8988T (cell line): ENCODE results near the gene DUS3L.

Source experiments
- DNase-seq: peaks from one replicate; pipeline ENCODE4 v3.0.0; 2011

The DUS3L gene, protein sequence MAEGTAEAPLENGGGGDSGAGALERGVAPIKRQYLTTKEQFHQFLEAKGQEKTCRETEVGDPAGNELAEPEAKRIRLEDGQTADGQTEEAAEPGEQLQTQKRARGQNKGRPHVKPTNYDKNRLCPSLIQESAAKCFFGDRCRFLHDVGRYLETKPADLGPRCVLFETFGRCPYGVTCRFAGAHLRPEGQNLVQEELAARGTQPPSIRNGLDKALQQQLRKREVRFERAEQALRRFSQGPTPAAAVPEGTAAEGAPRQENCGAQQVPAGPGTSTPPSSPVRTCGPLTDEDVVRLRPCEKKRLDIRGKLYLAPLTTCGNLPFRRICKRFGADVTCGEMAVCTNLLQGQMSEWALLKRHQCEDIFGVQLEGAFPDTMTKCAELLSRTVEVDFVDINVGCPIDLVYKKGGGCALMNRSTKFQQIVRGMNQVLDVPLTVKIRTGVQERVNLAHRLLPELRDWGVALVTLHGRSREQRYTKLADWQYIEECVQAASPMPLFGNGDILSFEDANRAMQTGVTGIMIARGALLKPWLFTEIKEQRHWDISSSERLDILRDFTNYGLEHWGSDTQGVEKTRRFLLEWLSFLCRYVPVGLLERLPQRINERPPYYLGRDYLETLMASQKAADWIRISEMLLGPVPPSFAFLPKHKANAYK

GRCh38 chr19:5790559-5791520, at the start of gene DUS3L:
TSS of gene DUS3L (minus strand) at chr19:5791163. CDS start at chr19:5791141, 22 bp downstream.
- peak; percentile 98 for DNase-seq

- DNase-seq = peak; percentile 2
Observed at GRCh38 chr19:5839065-5840017, 48.4 kb upstream of the DUS3L start, which contains the start of gene FUT6. TSS of gene FUT6 (minus strand) at chr19:5839702. CDS start at chr19:5832567, 7,135 bp downstream.

DNA sequence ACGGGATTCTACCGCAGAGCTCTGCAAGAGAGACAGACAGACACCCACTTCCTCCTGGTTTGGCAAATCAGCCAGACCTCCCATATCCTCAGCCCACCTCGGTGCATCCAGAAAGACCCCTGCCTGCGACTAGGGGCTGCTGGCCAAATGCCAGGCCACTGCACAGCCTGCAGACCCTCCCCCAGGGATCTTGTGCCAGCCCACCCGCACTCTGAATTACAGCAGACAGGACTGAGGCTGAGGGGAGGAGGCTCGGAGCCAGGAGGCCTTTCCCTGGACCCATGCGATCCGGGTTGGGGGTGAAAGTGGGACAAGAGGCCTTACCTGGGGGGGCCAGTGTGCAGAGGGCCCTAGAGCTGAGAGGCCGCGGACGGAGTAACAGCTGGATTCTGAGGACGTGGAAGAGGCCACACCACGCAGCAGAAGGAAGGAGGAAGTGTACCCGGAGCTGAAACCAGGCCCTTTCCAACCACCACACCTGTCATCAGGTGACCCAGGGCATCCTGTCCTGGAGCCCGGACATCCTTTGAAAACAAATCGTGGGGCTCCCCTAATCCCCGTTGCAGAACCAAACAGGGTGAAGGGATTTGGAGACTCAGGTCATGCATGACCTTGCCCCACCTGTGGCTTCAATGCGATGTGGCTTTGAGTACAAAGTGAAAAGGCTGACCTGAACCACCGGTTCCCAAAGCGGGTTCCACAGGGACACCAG, 47.5 kb upstream of the DUS3L start:
- DNase-seq = no peak

DNA sequence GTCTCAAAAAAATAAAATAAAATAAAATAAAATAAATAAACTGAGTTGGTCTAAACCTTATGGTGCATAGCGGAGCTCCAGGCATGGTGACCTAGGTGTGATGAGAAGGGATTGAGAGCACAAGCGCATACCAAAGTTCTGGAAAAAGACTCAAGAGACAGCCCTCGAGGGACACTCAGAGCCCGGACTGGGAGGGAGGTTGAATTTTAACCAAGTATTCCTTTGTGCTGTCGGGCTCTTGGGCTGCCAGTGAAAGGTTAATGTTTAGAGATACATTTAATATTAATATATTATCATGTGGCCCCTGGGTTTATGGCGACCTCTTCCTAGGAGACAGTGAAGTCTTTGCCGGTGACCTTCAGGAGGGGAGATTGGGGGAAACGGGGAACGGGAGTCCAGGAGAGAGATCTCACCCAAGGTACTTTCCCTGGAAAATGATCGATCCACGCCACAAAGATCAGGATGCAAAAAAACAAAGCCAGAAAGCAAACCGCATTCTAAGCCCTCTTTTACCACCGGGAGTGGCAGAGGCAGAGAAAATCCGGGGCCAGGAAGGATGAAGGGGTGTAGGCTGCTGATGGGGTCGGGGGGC, 46.9 kb upstream of the DUS3L start:
- peak; percentile 6 for DNase-seq

- DNase-seq = peak; percentile 14
Observed at GRCh38 chr19:5832527-5833216, 41.7 kb upstream of the DUS3L start.

GRCh38 chr19:5832061-5832460, 41.1 kb upstream of the DUS3L start:
- peak; percentile 8 for DNase-seq

DNA sequence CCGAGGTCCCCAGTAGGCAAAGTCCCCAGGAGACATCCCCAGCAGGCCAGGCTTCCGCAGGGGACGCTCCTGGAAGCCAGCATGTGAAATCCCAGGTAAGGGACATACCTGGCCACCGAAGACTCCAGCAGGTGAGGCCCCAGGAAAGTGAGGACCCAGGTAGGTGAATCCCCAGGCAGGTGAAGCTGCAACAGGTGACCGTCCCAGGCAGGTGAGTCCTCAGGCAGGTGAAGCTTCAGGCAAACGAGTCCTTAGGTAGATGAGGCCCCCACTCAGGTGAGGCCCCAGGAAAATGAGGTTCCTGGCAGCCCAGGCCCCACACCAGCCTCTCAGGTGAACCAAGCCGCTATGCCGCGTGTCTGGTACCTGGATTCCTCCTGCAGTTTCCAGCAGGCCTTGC, 40.2 kb upstream of the DUS3L start:
- DNase-seq = peak; percentile 2

DNA sequence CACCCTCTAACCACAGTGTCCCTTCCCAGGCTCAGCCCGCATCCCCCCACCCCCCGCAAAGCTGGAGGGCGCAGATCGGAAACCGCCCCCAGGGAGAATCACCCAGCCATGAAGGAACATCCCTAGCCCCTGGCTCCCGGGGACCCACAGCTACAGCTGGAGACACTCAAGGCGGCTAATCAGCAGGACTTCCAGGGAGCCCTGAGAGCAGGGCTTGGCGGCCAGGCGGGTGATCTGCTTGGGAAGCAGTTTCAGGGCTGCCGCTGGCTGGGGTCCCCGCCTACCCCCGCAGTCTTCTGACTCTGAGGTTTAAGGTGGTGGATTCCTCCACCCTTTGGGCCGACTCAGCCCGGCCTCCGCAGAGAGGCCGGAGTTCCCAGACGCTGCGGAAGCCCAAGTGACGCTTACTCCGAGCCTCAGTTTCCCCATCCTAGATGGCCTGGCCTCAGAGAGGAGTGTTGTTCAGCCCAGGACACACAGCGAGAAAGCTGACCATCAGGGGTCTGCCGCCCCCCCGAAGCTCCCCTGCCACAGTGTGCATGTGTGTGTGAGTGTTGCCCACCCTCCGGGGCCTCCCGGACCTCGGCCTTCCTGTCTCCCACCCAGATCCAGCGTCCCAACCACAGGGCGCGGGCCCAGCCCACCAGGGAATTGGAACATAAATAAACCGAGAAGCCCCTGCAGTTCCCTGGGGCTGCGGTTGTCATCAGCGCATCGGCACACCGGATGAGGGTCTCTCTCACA, 38.8 kb upstream of the DUS3L start:
- DNase-seq = peak; percentile 8

DNA sequence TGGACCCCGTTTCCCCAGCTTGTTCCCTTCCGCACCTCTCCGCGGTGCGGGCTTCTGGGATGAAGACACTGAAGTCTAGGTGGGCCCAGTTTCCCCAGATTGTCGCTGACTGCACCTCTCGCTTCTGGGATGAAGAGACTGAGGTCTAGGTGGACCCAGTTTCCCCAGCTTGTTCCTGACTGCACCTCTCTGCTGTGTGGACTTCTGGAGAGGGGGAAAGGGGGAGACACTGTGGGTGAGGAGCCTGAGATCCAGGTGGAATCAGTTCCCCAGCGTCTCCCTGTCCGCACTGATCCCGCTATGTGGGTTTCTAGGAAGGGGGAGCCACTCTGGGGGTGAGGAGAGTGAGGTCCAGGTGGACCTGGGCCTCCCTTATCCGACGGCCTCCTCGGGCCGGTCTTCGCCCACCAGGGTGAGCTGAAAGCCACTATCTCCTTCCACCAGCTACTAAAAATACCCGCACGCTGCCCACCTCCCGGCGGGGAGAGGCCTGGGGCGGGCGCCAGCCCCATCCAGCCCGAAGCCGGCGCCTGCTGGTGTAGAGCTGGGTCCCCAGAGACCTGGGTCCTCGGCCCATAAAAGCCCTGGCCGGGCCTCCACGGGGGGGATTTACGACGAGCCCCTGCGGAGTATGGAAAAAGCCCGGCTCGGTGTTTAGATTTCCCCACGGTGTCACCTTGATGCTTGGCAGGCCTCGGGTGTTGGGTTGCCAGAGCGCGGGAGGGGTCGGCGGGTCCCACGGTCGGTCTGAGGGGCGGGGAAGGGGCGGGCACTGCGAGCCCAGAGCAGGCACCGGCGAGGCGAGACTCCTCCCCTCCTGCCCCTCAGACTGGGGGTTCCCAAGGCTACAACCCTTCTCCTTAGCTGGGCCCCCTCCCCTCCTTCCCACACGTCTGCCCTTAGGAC, 38.0 kb upstream of the DUS3L start:
- no peak for DNase-seq

GRCh38 chr19:5827891-5828660, 37.1 kb upstream of the DUS3L start:
- peak; percentile 97 for DNase-seq

GRCh38 chr19:5827342-5827890, 36.5 kb upstream of the DUS3L start:
- no peak for DNase-seq

DNA sequence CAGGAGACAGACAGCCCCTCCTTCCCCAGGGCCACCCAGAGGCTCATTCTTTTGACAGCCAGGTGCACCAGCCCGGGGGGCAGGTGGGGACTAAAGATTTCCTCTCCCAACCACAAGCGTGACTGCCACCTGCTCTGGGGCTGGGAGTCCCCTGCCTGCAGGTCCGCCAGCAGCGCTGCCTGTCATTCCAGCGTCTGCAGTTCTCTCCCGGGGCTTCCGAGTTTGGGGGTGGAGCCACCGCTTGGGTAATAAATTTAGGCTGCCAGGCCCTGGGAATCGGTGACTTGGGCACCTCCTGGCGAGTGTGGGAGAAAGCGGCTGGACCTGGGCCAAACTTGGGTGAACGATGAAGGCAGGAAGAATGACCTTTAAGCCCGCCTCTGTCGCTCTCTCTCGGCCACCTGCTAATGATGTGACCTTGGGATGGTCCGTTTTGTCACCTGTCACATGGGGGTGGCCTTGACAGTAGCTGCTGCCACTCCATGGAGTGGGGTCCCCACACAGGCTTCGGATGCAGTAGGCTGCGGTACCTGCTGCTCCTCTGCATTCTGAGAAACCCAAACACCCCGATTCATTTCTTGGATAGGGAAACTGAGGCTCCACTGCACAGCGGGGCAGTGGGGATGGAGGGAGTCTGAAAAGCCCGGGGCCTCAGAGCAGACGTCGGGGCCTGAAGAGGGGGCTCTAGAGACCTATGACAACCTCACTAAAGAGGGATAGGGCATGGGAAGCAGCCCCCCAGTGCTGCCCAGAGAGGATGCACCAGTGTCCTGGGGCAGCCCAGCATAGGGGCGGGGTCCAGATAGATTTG, 35.8 kb upstream of the DUS3L start:
- DNase-seq = peak; percentile 62

- no peak for DNase-seq
Observed at GRCh38 chr19:5825178-5825577, 34.2 kb upstream of the DUS3L start.

DNA sequence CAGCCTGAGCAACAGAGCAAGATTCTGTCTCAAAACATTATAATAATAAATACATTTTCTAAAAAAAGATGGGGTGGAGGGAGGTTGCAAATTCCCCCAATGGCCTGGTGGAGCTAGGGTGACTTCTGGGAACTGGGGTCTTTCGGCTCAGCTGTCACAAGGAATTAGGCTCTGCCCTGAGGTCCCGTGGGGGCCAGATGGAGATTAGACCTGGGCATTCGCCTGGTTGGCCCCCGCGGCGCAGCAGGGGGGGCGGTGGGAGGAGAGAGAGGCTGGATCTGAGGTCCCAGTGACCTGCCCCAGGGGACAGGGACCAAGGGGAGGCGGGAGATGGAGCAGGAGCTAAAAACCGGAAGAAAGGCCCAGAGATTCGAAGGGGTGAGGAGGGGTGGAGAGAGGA, 33.8 kb upstream of the DUS3L start:
- DNase-seq = no peak

DNA sequence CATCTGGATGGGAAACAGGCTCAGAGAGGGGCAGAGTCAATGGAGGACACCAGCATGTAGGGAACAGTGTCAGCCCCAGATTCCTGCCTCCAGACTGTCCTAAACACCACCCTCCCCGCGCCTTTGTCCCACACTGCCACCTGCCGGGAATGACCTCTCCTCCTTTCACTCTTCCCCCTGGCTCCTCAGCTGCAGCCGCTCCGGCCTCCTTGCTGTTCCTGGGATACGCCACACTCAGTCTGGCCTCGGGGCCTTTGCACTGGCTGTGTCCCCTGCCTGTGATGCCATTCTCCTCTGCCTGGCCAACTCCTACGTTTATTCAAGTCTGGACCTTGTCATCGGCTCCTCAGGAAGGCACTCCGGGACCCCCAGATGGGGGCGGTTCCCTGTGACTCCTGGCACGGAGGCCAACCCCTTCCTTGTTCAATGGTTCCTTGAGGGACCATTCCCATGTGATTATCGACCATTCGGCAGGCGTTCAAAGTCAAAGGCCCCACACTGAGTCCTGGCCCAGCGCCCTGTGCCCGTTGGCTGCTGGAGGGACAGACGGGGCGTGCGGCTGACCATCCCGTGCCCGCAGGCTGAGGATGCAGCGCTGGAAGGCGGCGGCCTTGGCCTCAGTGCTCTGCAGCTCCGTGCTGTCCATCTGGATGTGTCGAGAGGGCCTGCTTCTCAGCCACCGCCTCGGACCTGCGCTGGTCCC, 32.8 kb upstream of the DUS3L start:
- peak; percentile 63 for DNase-seq
